IMR-90 (cell line): ENCODE data around the gene ASS1. TPM values are rescaled to one million over a fixed set of nuclear protein-coding genes. Genes with fewer than 3 reads are reported as not detected.

Experiments
- ATAC-seq: fragments of 200-7000 bp; cut with Tn5 transposase; 2 replicates; pipeline ENCODE4 v1.9.1; 2020; ENCODE audit warnings: low read depth, mild to moderate bottlenecking, moderate library complexity
- BruUV-seq: library from RNA; stranded (reverse); fragments of 400-500 nt; replicated peaks from 2 replicates; lab custom pipeline; 2021; lab: Mats Ljungman, UMichigan
- CTCF ChIA-PET: fragments of 300-600 bp; formaldehyde crosslinking; extraction: SDS; loops from one replicate; lab custom pipeline; 2021; ENCODE audit warnings: antibody characterized with exemption; lab: Yijun Ruan, JAX
- POLR2A ChIA-PET: fragments of 300-600 bp; sonication (Branson Sonifier 250); formaldehyde crosslinking; loops from one replicate; lab custom pipeline; 2022; ENCODE audit warnings: antibody characterized with exemption; ENCODE audit not compliant: unreplicated experiment; lab: Charles Lee
- DNase-seq: peaks from one replicate; pipeline ENCODE4 v3.0.0; 2013
- H2AFZ ChIP-seq: replicated peaks from 2 replicates; pipeline ENCODE3; 2013; ENCODE audit warnings: low read length, mild to moderate bottlenecking; ENCODE audit not compliant: poor library complexity
- H2AK5ac ChIP-seq: 2 replicates; pipeline ENCODE4 v1.6.1; 2013; ENCODE audit warnings: low read depth, low read length, inconsistent platforms
- H2AK9ac ChIP-seq: replicated peaks from 2 replicates; pipeline ENCODE3; 2013; ENCODE audit warnings: mild to moderate bottlenecking, low read depth, low read length, moderate library complexity; ENCODE audit not compliant: poor library complexity
- H2BK120ac ChIP-seq: 2 replicates; pipeline ENCODE4 v1.6.1; 2013; ENCODE audit warnings: low read depth, low read length, inconsistent platforms
- H2BK15ac ChIP-seq: 3 replicates; pipeline ENCODE4 v1.6.1; 2013; ENCODE audit warnings: low read depth, low read length, inconsistent platforms
- H2BK20ac ChIP-seq: 2 replicates; pipeline ENCODE4 v1.6.1; 2013; ENCODE audit warnings: low read depth, mild to moderate bottlenecking, inconsistent platforms, low read length, moderate library complexity
- H2BK5ac ChIP-seq: 2 replicates; pipeline ENCODE4 v1.6.1; 2013; ENCODE audit warnings: mild to moderate bottlenecking, low read depth, low read length, inconsistent platforms; ENCODE audit not compliant: poor library complexity, severe bottlenecking
- H3K14ac ChIP-seq: replicated peaks from 2 replicates; pipeline ENCODE4 v1.6.1; 2013; ENCODE audit warnings: low read depth, low read length, inconsistent platforms
- H3K18ac ChIP-seq: 2 replicates; pipeline ENCODE4 v1.6.1; 2013; ENCODE audit warnings: low read depth, low read length, control low read depth
- H3K23ac ChIP-seq: 2 replicates; pipeline ENCODE4 v1.6.1; 2013; ENCODE audit warnings: low read depth, low read length, inconsistent platforms
- H3K27ac ChIP-seq: 2 replicates; pipeline ENCODE4 v1.5.1; 2013; ENCODE audit warnings: mild to moderate bottlenecking, control low read depth, low read length; ENCODE audit not compliant: insufficient read depth
- H3K27me3 ChIP-seq: 2 replicates; pipeline ENCODE4 v1.6.1; 2013; ENCODE audit warnings: low read length; ENCODE audit not compliant: control insufficient read depth, insufficient read depth
- H3K36me3 ChIP-seq: 2 replicates; pipeline ENCODE4 v1.6.1; 2013; ENCODE audit warnings: low read length, mixed read lengths; ENCODE audit not compliant: control insufficient read depth, insufficient read depth
- H3K4ac ChIP-seq: 2 replicates; pipeline ENCODE4 v1.6.1; 2013; ENCODE audit warnings: low read depth, low read length, inconsistent platforms
- H3K4me1 ChIP-seq: 2 replicates; pipeline ENCODE4 v1.6.1; 2013; ENCODE audit warnings: low read length, mixed read lengths; ENCODE audit not compliant: control insufficient read depth, insufficient read depth
- H3K4me2 ChIP-seq: 2 replicates; pipeline ENCODE4 v1.6.1; 2013; ENCODE audit warnings: low read depth, mild to moderate bottlenecking, control low read depth, low read length, moderate library complexity
- H3K4me3 ChIP-seq: 2 replicates; pipeline ENCODE4 v1.5.1; 2013; ENCODE audit warnings: low read depth, mild to moderate bottlenecking, control low read depth, low read length, moderate library complexity; ENCODE audit not compliant: insufficient read depth
- H3K56ac ChIP-seq: 2 replicates; pipeline ENCODE4 v1.6.1; 2013; ENCODE audit warnings: low read length, inconsistent platforms; ENCODE audit not compliant: insufficient read depth; ENCODE audit errors: extremely low read depth
- H3K79me1 ChIP-seq, 2 experiments: 2 replicates each; pipeline ENCODE4 v1.6.1; 2013; ENCODE audit warnings: low read length in 2 of 2, inconsistent platforms in 1 of 2, low read depth in 1 of 2
- H3K9ac ChIP-seq: 2 replicates; pipeline ENCODE4 v1.6.1; 2013; ENCODE audit warnings: low read depth, low read length, control low read depth
- H3K9me1 ChIP-seq: 2 replicates; pipeline ENCODE4 v1.6.1; 2013; ENCODE audit warnings: low read length, inconsistent platforms; ENCODE audit not compliant: insufficient read depth
- H3K9me3 ChIP-seq: 2 replicates; pipeline ENCODE4 v1.6.1; 2013; ENCODE audit warnings: low read length; ENCODE audit not compliant: control insufficient read depth, insufficient read depth
- H4K20me1 ChIP-seq: 2 replicates; pipeline ENCODE4 v1.6.1; 2013; ENCODE audit warnings: low read length, inconsistent platforms; ENCODE audit not compliant: insufficient read depth
- H4K5ac ChIP-seq: 2 replicates; pipeline ENCODE4 v1.6.1; 2013; ENCODE audit warnings: mild to moderate bottlenecking, low read depth, low read length, control low read depth
- H4K8ac ChIP-seq, 2 experiments: 2 replicates each; pipeline ENCODE4 v1.6.1; 2013; ENCODE audit warnings: low read depth in 2 of 2, low read length in 2 of 2, control low read depth in 1 of 2, inconsistent platforms in 1 of 2
- H4K91ac ChIP-seq: 2 replicates; pipeline ENCODE4 v1.6.1; 2013; ENCODE audit warnings: low read depth, low read length, inconsistent platforms; ENCODE audit not compliant: insufficient read depth
- BHLHE40 ChIP-seq: fragments of 150-350 bp; IDR thresholded peaks from 2 replicates; pipeline ENCODE4 v1.6.1; 2016; ENCODE audit warnings: mild to moderate bottlenecking, low read depth, low read length
- CEBPB ChIP-seq: IDR thresholded peaks from 2 replicates; pipeline ENCODE4 v1.6.1; 2012; ENCODE audit warnings: low read depth, low read length, improper control_type of control experiment
- CTCF ChIP-seq: conservative IDR thresholded peaks from 2 replicates; pipeline ENCODE4 v1.5.1; 2012; ENCODE audit warnings: mild to moderate bottlenecking, low read depth, low read length, improper control_type of control experiment
- ELK1 ChIP-seq: fragments of 150-350 bp; IDR thresholded peaks from 2 replicates; pipeline ENCODE4 v1.6.1; 2016; ENCODE audit warnings: low read depth, mild to moderate bottlenecking, low read length, moderate library complexity, borderline replicate concordance
- FOS ChIP-seq: fragments of 150-350 bp; IDR thresholded peaks from 2 replicates; pipeline ENCODE4 v1.6.1; 2016; ENCODE audit warnings: low read depth, low read length
- MAFK ChIP-seq: IDR thresholded peaks from 2 replicates; pipeline ENCODE4 v1.6.1; 2012; ENCODE audit warnings: low read depth, low read length, improper control_type of control experiment
- MAZ ChIP-seq: IDR thresholded peaks from 2 replicates; pipeline ENCODE4 v1.6.1; 2012; ENCODE audit warnings: low read depth, mild to moderate bottlenecking, low read length, improper control_type of control experiment, moderate library complexity, borderline replicate concordance
- NFE2L2 ChIP-seq: fragments of 150-350 bp; IDR thresholded peaks from 2 replicates; pipeline ENCODE4 v1.6.1; 2016; ENCODE audit warnings: low read depth, mild to moderate bottlenecking, low read length
- POLR2A ChIP-seq: IDR thresholded peaks from 2 replicates; pipeline ENCODE4 v1.6.1; 2012; ENCODE audit warnings: mild to moderate bottlenecking, low read depth, low read length
- RAD21 ChIP-seq: IDR thresholded peaks from 2 replicates; pipeline ENCODE4 v1.6.1; 2012; ENCODE audit warnings: low read length, improper control_type of control experiment
- RCOR1 ChIP-seq: IDR thresholded peaks from 2 replicates; pipeline ENCODE4 v1.6.1; 2012; ENCODE audit warnings: mild to moderate bottlenecking, low read length, improper control_type of control experiment; ENCODE audit not compliant: insufficient replicate concordance
- RFX5 ChIP-seq: IDR thresholded peaks from 2 replicates; pipeline ENCODE4 v1.8.0; 2012; ENCODE audit warnings: low read depth, mild to moderate bottlenecking, low read length, moderate library complexity
- SMC3 ChIP-seq: fragments of 150-350 bp; IDR thresholded peaks from 2 replicates; pipeline ENCODE4 v1.6.1; 2016; ENCODE audit warnings: low read depth, mild to moderate bottlenecking, antibody characterized with exemption, low read length, moderate library complexity
- USF2 ChIP-seq: fragments of 150-350 bp; IDR thresholded peaks from 2 replicates; pipeline ENCODE4 v1.6.1; 2017; ENCODE audit warnings: mild to moderate bottlenecking, antibody characterized with exemption, low read length, low read depth
- WGBS, 2 experiments: methylation state at CpG; one replicate each; pipeline versions ENCODE4 v1.1.5 to v1.1.7; 2013; ENCODE audit warnings: missing lambda C conversion rate in 2 of 2; ENCODE audit not compliant: insufficient read length in 1 of 2; ENCODE audit errors: extremely low coverage in 2 of 2; 5-methylcytosine and 5-hydroxymethylcytosine counted together
- dilution Hi-C: fragments of 300-500 bp; cut with HindIII; formaldehyde crosslinking; loops from one replicate; pipeline ENCODE4 v1.14.3; 2018; ENCODE audit warnings: low sequenced_read_pairs; ENCODE audit not compliant: unreplicated experiment
- in situ Hi-C: fragments of 300-500 bp; cut with MboI; formaldehyde crosslinking; loops from 3 replicates; pipeline ENCODE4 v1.14.3; 2019; ENCODE audit warnings: low sequenced_read_pairs, inconsistent platforms, mixed read lengths
- intact Hi-C: fragments of 100-400 bp; cut with micrococcal nuclease; formaldehyde crosslinking; loops from 2 replicates; pipeline ENCODE4 v1.10.0; 2022
- polyA plus RNA-seq, 3 experiments: library from polyadenylated mRNA; depleted of rRNA; stranded (reverse); fragments of >200 nt; gene quantifications; 2 replicates each; pipeline ENCODE4 v1.2.3, GENCODE V29; 2012; ENCODE audit warnings: low replicate concordance in 1 of 3
- total RNA-seq: library from RNA; depleted of rRNA; stranded (reverse); fragments of >200 nt; gene quantifications from 2 replicates; pipeline ENCODE4 v1.2.3, GENCODE V29; 2012

The ASS1 gene
- total and polyA plus RNA-seq, 2 of the 4 experiments (the other 2 are of a cell fraction), result 39.6 to 41.9 TPM

DNA sequence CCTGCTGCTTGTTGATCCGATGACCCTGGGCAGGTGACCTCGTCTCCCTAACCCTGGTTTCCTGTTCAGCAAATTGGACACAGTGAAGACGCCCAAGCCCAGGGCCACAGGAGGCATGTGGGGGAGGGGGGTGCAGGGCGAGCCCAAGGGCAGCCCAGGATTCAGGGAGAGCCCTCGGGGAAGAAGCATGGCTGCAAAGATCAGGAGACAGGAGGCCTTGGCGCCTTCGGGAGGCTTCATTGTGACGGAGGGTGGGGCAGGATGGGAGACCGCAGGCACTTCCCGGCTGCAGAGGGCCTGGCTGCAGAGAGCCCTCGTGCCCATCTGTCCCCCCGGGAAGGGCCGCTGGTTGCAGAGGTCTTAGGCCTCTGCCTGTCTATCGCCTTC, 6.2 kb downstream of the ASS1 start:
- Histone ChIP-seq H2BK120ac (no peak overlapping the region), H4K8ac (no peak overlapping the region), H3K4me2 (no peak overlapping the region), H4K20me1 (peaks cover 5% of the 10 kb centered on the region; the same call in 1 of the 2 replicates), H2BK20ac (no peak overlapping the region), H3K23ac (no peak overlapping the region), H3K18ac (no peak overlapping the region), H3K27ac (no peak overlapping the region), H3K4ac (peak overlapping the region; percentile 34; the same call in 1 of the 2 replicates), H3K56ac (no peak overlapping the region), H2AK9ac (no peak overlapping the region), H4K5ac (no peak overlapping the region), H3K9ac (no peak overlapping the region), H3K4me1 (peaks cover 33% of the 10 kb centered on the region), H2AK5ac (peak overlapping the region; percentile 17; the same call in 1 of the 2 replicates), H3K9me1 (peaks cover 15% of the 10 kb centered on the region), H2AFZ (peak overlapping the region; percentile 60), H3K27me3 (no peaks in the 10 kb centered on the region; the same call in 1 of the 2 replicates), H3K14ac (no peak overlapping the region), H2BK15ac (no peak overlapping the region), H3K79me1 (no peaks in the 10 kb centered on the region), H4K91ac (no peak overlapping the region), H2BK5ac (no peak overlapping the region), H3K4me3 (no peak overlapping the region), H3K36me3 (no peaks in the 10 kb centered on the region), H3K9me3 (no peaks in the 10 kb centered on the region)
- no peak for TF ChIP-seq RAD21
- TF ChIP-seq BHLHE40, result no peak
- no peak for TF ChIP-seq CTCF
- TF ChIP-seq RCOR1, result no peak
- no peak for TF ChIP-seq POLR2A
- TF ChIP-seq RFX5, result no peak
- TF ChIP-seq NFE2L2, result no peak
- TF ChIP-seq FOS, result no peak
- TF ChIP-seq USF2, result no peak
- TF ChIP-seq CEBPB, result no peak
- TF ChIP-seq SMC3, result no peak
- TF ChIP-seq MAFK, result no peak
- TF ChIP-seq MAZ, result no peak
- TF ChIP-seq ELK1, result no peak
- CTCF ChIA-PET, result no interaction called here
- WGBS, 2 experiments, result 45% methylated on average over 6 of the region's 14 CpGs; no CpG with 5 or more reads in 1 of the 2 experiments
- DNase-seq (no peak), ATAC-seq (no peak)
- POLR2A ChIA-PET, result no interaction called here
- dilution Hi-C loops (no loop called here), intact Hi-C loops (no loop called here), in situ Hi-C loops (loop anchor here (5.0 kb wide), 1 partner anchor 236 kb away; no protein-coding TSS in a partner anchor)
- BruUV-seq, result no TSS peak
